GM19468 (cell line): ENCODE results near the gene MSI2.

Experiments used
- ATAC-seq: cut with Tn5 transposase; IDR thresholded peaks from one replicate; pipeline ENCODE4 v1.9.1; 2021; ENCODE audit warnings: mild to moderate bottlenecking, moderate library complexity, moderate number of reproducible peaks; ENCODE audit not compliant: unreplicated experiment; ENCODE audit errors: extremely low read depth

The MSI2 gene

DNA sequence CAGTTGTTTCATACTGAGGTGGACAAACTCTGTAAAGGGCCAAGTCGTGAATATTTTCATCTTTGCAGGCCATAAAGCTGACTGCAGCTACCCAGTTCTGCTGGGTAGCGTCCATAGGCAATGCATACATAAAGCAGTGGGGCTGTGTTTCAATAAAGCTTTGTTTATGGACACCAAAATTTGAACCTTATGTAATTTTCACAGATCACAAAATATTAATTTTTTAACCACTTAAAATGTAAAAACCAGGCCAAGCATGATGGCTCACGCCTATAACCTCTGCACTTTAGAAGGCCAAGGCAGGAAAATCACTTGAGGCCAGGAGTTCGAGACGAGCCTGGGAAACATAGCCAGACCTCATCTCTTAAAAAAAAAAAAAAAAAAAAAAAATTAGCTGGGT lies 340.8 kb downstream of the MSI2 start:
- no peak for ATAC-seq

DNA sequence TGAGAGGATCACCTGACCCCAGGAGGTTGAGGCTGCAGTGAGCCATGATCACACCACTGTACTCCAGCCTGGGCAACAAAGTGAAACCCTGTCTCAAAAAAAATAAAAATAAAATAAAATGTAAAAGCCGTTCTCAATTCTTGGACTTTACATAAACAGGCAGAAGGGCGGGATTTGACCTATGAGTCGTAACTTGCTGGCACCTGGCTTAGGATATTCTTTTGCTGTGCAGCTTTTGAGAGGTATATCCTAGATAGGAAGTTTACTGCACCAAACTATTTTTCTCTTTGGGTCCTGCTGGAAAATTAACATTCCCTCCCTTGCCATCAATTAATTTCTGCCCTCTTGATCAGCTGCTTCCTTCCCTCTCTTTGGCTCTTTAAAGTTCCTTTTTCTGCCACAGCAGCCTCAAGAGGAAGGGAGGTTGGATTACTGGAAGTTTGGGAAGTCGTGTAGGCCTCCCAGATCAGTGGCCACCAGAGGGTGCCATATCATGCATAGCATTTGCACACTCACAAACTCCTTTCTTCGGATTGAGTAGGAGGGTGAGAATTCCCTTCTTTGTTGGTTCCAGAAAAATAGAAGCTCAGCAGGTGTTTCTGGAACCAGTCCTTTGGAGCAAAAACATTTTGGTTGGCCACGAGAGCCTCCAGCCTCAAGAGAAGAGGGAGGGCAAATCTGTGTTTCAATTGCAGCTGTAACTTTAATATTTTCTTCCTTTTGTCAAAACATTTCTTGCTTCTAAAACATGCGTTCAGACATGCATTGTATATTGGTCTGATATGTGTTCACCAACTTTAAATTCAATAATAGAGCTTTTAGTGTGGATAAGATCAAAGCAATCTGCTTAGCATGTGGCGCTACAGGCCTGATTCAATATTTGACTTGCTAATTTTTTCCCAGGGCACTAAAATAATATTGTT lies 341.5 kb downstream of the MSI2 start:
- ATAC-seq: no peak

DNA sequence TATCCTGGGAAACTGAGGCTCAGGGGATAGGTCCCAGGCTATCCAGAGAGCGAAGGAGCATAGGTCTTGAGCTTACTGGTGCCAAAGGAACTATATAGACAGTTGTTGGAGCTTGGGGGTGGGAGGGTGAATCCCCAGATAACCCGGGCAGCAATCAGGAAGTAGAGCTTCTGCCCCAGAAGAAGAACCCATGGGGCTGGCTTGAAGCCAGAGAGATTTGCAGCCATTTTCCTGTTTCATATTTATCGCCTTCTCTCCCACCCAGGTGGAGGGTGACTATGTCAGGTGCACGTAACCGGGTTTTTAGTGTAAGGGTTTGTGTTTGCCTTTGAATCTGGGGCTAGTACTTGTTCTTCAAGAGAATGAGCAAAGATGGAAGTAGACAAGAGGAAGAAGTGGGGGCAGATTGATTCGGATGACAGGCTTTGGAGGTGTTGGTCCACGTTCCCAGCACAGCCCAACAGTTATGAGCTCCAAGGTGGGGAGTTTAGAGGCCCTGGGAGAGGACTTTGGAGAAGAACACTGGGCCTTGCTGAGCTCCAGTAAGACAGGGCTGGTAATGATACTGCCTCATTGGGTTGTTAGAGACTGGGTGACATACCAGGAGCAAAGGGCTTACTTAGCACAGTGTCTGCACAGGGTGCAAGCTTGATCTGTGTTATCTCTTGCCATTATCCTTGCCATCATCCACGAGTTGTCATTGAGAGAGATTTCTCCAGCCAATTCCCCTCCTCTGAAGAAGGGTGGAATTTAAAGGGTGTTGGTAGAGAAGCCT lies 343.1 kb downstream of the MSI2 start:
- ATAC-seq: no peak

DNA sequence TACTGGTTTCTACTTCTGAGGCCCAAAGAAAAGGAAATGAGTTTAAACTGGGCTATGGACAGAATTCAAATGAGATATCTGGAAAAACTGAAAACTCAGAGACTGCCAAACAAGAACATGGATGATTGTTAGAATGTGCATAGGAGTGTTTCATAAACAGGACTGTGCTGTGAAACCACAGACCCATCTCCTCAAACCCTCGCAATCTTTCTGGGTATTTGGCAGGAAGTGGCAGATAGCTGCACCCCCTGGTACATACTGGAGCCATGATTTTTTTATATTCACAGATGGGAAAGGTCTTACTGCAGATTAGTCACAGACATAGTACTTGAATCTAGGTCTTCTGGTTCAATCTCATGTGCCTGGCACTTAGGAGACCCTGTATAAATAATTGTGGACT lies 343.8 kb downstream of the MSI2 start:
- ATAC-seq: no peak

DNA sequence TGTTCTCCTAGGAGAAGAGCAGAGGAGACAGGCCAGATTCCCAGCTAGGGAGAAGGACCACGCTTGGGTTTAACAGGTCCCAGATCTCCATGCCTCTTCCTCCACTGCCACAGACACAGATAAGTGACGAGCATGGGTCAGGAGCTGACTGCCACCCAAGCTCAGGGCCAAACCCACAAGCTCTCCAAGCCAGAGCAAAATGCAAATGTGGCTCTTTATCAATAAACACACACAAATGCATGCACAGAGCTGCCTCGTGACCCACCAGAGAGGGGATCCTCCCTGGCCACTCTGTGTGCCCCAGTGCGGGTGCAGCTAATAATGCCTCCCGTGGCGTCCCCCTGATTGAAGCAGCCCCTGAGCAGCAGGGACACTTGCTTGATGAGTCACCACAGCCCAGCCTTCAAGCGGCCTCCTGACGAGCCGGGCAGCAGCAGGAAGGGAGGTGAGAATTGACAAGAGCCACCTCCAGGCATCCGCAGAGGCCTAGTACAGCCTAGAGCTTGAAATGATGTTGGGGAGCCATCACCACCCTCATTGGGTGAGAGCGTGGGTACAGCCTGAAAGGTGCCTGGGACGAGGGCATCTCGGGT lies 344.9 kb downstream of the MSI2 start:
- no peak for ATAC-seq

DNA sequence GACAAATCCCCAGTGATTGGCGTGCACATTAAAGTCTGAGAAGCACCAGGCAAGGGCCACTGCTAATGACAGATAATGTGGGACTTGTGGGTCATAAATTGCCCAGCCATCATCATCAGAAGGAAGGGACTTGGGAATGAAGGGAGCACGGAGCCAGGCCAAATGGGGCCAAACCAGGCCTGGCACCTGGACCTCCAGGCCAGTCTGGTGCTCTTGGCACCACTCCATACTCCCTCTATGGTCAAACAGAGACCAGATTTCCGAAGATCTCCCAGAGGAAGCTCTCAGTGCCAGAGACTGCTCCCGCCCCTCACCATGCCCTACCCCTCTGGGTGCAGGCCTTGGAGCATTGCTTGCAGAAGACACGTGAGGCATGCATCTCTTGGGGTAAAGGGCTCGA lies 346.6 kb downstream of the MSI2 start:
- ATAC-seq: no peak

DNA sequence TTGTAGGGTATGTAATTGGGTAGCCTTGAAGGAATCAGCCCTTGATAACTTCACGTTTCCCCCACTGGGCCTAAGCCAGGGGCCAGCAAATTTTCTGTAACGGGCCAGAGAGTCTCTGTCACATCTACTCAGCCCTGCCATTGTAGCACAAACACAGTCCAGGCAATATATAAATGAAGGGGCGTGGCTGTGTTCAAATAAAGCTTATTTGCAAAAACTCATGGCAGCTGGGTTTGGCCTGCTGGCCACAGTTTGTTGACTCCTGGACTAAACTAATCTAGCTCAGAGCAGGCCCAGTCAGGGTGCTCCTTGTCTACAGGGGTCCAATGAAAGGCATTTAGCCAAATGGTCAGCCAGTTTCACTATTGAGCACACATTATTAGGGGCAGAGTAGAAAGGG lies 347.2 kb downstream of the MSI2 start:
- no peak for ATAC-seq

DNA sequence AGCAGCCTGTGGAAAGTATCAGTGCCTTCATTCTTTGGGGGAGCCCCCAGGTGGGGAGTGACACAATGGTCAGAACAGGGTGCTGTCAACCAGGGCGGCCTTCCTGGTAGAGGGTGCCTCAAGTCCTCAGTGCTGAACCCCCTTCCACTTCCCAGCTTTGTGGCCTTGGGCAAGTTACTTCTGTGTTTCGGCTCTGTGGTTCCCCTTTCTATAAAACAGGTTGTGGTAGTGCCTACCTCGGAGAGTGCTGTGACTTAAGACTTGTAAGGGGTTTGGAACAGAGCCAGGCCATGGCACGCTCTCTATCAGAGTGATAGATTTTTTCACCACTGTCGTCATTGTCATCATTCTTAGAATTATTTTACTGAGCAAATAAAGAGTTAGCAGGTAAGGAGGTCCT lies 347.7 kb downstream of the MSI2 start:
- no peak for ATAC-seq

DNA sequence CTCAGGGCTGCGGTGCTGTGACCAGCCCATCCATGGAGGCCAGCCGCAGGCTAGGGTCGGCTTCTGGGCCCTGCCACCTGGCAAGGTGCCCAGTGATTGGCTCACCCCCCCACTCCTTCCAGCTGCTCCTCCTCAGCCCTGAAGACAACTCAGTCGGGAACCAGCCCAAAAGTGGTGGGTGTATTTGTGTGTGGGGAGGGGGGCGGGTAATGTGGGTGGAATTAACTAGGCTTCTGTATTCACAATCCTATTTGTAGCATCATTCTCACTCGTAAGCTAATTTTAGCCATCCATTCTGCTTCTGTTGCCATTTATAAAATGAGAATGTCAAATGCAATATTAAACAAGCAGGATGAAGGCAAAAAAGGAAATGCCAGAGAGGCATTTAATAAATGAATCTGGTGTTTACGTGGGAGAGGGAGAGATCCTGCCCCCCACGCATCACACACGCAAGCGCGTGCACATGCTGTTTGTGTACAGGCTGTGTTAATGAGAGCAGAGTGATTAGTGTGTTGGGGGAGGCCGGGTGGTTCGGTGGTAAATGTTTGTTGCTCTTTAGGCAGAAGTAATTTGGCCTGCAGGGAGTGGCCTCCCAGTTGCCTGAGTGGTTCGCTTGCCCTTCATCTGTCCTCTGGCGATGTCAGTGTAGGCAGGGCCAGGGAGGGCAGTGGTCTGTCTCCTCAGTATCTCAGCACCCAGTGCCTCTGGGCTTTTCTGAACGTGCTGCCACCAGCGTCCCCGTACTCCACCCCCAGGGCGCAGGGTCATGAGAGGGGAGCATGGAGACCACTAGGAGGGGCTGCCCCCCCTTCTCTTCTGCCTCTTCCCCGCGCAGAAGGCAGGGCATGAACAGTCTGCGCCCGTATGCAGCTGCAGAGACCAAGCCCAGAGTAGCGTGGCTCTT lies 348.7 kb downstream of the MSI2 start:
- ATAC-seq: no peak

DNA sequence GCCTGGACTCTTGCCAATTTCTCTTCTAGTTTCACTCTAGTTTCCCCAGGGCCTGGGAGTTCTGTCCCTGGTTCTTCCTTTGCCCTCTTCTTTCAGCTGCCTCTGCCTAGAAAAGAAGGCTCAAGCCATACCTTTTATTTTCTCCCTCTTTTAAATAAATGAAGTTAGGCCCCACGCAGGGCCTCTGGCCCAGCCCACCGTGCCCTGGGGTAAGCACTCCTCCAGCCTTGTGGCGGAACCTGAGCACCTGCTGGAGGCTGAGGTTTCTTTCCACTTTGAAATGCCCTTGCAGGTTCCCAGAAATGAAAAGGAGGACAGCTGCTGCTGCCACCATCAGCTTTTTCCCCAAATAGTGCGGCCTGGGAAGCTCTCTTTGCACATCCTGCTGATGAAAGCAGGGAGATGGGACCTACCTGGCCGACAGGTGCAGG lies 349.4 kb downstream of the MSI2 start:
- ATAC-seq: no peak

DNA sequence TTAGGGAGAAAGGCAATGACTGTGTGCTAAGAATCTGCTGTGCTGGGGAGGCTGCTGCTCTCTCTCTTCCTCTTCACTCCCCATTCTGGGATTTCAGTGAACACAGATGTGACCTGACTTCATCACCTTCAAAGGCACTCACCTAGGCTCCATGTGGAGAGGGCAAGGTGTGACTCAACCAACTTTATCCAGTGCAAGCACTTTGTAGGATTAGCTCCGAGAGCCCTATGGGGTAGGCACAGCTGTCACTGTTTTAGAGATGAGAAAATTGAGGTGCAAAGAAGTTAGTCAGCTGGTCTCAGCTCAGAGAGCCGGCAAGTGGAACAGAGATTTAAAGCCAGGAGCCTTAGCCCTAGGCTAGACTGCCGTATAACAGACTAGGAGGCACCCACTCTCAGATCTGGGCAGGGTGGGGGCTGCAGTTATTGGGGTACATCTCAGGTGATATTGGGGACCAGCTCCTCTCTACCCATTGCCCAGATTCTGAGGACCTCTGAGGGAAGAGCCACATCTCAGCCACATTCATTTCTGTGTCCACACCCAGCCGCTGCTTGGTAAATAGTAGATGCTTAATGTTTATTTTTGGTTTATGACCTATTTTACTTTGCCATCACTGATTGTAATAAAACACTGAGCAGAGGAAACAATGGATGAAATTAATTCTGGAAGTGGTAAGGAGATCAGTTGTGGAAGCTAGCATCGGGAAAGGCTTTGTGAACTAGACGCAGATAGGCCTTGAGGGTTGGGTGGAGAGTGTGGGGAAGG lies 350.0 kb downstream of the MSI2 start:
- no peak for ATAC-seq

DNA sequence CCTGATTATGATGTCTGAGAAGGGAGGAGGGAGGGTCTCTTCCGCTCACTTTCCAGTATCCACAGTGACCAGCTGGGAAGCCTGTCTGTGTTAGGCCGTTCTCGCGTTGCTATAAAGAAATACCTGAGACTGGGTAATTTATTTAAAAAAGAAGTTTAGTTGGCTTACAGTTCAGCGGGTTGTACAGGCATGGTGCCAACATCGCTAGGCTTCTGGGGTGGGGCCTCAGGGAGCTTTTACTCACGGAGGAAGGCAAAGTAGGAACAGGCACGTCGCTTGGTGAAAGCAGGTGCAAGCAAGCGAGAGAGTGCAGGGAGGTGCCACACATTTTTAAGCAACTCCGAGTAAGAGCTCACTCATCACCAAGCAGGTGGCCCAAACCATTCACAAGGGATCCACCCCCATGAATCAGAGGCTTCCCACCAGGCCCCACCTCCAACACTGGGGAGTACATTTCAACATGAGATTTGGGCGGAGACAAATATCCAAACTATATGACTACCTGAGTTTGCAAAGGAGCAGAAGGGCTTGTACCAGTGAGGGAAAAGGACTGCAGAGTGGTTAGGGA lies 351.3 kb downstream of the MSI2 start:
- no peak for ATAC-seq

DNA sequence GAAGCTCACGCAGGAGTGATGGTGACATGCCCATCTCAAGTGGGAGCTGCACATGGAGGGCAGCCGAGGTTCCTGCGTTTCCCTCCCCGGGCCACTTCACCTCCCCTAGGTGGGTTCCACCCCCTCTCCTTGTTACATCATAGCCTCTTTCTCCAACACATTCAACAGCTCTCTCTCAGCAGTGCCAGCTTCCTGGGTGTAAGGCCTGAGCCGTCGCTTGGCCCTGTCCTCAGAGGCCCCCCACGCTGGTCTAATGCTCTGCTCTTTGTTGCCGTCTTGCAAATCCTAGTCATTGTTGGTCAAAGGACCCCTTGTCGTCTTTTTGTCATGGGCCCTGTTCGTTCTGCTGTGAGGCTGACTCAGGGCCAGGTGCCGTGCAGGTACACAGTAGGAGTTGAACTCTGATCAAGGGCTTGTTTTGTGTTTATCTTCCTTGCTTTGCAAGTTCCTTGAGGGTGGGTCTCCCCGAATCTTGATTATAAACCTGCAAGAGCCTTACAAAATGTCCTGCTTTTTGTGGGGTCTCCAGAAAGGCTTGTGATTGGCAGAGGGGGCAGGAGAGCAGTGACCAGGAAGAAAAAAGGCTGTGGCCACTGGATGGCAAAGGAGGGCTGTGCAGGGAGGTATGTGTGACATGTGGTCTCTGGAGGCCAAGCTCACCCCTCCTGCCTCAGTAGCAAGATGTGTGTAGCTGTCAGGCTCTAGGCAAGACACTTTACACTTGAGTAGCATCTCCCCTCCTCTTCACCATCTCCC lies 352.2 kb downstream of the MSI2 start:
- ATAC-seq: no peak

DNA sequence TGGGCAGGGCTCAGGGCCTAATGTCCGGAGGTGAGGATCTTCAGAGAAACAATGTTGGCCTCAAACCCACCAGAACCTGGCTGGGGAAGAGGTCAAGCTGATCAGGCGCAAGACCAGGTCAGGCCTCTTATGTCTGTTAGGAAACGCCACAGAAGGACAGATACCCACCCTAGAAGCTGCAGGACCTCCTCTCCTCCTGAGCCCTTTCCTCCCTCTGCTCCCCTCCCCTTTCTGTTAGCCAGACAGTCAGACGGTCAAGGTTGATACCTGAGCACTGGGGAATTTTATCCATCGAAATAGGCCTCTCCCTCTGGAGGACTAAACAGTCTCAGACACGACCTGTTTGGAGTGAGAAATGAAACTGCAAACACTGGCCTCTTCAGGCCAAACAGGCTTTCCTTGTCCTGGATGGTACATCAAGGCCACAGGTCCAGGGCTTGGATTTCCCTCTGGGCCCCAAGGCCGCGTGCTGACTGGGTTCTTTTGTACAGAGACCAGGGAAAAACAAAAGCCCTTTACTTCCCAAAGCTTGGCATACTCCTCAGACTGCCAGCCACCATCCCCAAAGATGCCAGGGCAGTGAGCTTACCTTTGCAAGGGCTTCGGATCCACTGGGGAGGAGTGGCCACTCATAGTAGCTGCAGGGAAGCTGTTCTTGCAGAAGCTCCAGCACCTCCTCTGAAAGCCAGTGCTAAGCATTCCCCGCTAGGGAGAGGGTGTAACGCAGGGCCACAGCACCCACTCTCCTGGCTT lies 353.0 kb downstream of the MSI2 start:
- ATAC-seq: no peak

DNA sequence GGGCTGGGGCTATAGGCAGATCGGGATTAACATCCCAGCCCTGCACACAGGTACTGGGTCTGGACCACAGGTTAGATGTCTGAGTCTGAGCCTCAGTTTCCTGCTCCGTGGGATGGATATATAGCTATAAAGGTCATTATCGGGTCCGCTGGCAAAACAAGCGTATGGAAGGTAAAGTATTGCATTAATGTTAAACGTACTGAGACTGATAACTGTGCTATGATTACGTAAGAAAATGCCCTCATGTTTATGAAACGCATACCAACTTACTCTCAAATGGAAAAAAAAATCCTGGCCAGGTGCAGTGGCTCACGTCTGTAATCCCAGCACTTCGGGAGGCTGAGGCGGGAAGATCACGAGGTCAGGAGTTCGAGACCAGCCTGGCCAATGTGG lies 353.6 kb downstream of the MSI2 start:
- ATAC-seq: no peak

DNA sequence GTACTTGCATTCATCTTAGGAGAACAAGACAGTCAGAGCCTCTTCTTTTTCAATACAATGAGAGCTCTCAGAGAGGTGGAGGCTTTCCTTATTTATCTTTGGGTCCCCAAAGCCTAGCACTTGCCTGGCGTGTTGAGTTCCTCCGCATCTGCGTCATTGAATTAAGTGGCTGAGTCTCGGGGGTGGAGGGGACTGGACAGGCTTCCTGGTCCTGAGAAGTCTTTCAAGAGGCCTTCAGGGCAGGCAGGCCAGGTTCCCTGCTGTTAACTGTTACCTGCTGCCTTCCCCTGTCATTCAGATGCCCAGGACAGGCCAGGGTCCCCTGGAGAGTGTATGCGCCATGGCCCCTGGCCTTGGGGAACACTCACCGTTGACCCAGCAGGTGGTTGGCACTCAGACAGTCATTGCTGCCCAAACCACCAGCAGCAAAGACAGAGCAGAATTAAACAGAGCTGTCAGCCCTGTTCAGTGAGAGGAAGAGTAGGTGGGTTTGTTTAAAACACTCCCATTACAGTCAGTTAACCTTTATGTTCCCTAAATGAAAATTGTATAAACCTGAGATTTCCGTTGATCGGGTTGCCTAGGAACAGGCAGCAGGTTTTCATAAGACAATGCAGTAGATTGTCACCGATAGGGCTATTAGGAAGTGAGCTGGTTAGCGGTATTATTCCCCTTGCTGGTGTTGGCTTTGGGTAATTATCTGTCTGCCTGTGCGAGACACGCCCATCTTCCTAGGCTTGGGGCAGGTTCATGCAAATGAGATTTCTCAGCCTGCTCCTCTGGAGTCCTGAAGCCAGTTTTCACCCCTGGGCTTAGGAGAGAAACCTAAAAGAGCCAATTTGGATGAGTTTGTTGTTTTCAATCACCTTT lies 356.1 kb downstream of the MSI2 start:
- ATAC-seq: no peak

DNA sequence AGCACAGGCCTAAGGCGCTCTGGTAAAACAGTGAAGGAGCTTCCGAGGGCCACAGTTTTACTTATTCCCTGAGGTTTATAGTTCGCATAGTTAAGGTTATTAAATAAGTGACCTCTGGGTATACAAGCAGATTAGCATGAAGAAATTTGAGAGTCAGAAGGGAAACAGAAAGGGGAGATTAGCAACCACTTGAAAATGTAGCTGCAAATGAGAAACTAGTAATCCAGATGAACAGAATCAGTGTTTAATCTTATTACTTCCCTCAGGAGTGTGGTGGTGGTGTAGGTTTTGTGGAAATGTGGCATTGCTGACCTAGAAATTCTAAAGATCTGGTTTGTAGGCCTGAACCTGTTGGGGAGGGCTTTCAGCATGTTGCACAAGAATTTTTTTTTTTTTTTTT lies 358.4 kb downstream of the MSI2 start:
- no peak for ATAC-seq
